ENCODE measurements around the gene SLC25A26. TPM values are rescaled to one million over a fixed set of nuclear protein-coding genes. Genes with fewer than 3 reads are reported as not detected.
"Not testable (repeated sequence)": the region's sequence is repeated elsewhere in the genome, so short reads cannot be mapped to it uniquely, and the experiment has no call there.

The SLC25A26 gene
- total and polyA plus RNA-seq, 12 donors = 12.1 to 44.2 (median 31.0) TPM

DNA sequence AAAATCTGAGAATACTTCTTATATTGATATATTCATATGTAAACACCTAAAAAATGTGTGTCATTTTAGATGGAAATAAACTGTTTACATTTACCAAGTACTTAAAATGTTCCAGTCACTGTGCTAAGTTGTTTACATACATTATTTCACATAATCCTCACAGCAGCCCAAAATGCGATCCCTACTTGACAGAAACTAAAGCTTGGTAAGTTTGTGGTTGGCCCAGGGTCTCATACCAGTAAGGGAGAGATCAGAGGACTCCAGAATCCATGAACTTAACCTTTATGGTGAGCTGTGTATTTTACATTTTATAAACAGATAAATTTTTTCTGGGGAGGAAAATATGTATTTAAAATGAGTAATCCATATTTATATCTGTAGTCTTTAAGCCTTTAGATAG is 51.2 kb downstream of the SLC25A26 start:
- no peak for DNase-seq
- intact Hi-C loops (cut with DNase I) = loop anchor here in 4 of 10 donors (10.0 kb wide), 2 partner anchors 223 to 233 kb away; partner anchors contain the start of gene LRIG1 (in 3 of the 4)
- Histone ChIP-seq H3K4me3 (no peak overlapping the region), H3K4me1 (peaks cover 0 to 13% (median 2%) of the 10 kb centered on the region in 9 donors), H3K27me3 (no peaks in the 10 kb centered on the region), H3K36me3 (no peaks in the 10 kb centered on the region), H3K9me3 (no peaks in the 10 kb centered on the region), H3K27ac (no peak overlapping the region)
- 97% methylated on average over 1 of the region's 1 CpG for WGBS, 2 donors
- TF ChIP-seq, protein P1, sequence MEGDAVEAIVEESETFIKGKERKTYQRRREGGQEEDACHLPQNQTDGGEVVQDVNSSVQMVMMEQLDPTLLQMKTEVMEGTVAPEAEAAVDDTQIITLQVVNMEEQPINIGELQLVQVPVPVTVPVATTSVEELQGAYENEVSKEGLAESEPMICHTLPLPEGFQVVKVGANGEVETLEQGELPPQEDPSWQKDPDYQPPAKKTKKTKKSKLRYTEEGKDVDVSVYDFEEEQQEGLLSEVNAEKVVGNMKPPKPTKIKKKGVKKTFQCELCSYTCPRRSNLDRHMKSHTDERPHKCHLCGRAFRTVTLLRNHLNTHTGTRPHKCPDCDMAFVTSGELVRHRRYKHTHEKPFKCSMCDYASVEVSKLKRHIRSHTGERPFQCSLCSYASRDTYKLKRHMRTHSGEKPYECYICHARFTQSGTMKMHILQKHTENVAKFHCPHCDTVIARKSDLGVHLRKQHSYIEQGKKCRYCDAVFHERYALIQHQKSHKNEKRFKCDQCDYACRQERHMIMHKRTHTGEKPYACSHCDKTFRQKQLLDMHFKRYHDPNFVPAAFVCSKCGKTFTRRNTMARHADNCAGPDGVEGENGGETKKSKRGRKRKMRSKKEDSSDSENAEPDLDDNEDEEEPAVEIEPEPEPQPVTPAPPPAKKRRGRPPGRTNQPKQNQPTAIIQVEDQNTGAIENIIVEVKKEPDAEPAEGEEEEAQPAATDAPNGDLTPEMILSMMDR (IDR thresholded peaks at IDR 0.05) = no peak
- ATAC-seq = no peak

DNA sequence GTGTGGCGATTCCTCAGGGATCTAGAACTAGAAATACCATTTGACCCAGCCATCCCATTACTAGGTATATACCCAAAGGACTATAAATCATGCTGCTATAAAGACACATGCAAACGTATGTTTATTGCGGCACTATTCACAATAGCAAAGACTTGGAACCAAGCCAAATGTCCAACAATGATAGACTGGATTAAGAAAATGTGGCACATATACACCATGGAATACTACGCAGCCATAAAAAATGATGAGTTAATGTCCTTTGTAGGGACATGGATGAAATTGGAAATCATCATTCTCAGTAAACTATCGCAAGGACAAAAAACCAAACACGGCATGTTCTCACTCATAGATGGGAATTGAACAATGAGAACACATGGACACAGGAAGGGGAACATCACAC is 54.0 kb downstream of the SLC25A26 start:
- H3K9me3 ChIP-seq, ATAC-seq, H3K27ac ChIP-seq, DNase-seq, H3K27me3 ChIP-seq, H3K4me3 ChIP-seq, H3K36me3 ChIP-seq: not testable (repeated sequence)
- intact Hi-C loops (cut with DNase I) = loop anchor here in 9 of 10 donors (5.0 to 10.0 kb wide), 4 partner anchors 97 to 542 kb away; partner anchors contain the start of gene LRIG1 (in 3 of the 9)
- WGBS, 2 donors = 86 to 92% methylated on average over 4 to 5 of the region's 6 CpGs
- H3K4me1 ChIP-seq = peaks cover 0 to 11% (median 0%) of the 10 kb centered on the region in 9 donors

DNA sequence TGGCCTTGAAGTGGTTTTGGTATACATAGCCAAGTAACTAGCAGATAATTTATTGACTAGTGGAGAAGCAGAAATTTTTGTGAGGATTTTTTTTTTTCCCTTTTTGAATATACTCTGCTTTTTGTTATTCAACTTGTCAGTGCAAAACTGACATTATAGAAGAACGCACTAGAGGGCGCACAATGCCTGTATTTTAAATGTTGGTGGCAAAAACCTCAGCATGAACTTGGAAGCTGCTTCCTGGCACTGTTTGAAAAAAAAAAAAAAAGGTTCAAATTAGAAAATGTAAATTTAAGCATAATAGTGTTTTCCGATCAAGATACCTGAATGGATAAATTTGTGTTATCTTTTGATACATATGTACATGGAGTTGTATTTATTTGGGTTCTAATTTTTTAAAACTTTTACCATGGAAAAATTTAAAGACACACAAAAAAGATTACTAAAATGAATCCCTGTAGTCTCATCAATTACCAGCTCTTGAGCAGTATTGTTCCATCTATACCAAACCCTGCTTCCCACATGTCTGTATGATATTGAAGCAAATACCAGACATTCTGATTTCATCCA is 56.0 kb downstream of the SLC25A26 start:
- Histone ChIP-seq H3K27me3 (no peaks in the 10 kb centered on the region), H3K27ac (no peak overlapping the region), H3K36me3 (no peaks in the 10 kb centered on the region), H3K4me3 (no peak overlapping the region), H3K4me1 (peaks cover 0 to 7% (median 0%) of the 10 kb centered on the region in 9 donors), H3K9me3 (no peaks in the 10 kb centered on the region)
- peak in 1 of 2 donors; percentile 75 for DNase-seq
- TF ChIP-seq, protein P1 (IDR thresholded peaks at IDR 0.05) = peak; percentile 49 to 83 (median 73)
- peak in 4 of 8 donors; percentile 38 to 79 (median 58) for ATAC-seq
- intact Hi-C loops (cut with DNase I) = loop anchor here (1.0 to 10.0 kb wide), 11 partner anchors 96 to 546 kb away; partner anchors contain the start of gene LRIG1 (in 3 of the 10)
- 2 to 4% methylated on average over 3 of the region's 3 CpGs for WGBS, 2 donors

DNA sequence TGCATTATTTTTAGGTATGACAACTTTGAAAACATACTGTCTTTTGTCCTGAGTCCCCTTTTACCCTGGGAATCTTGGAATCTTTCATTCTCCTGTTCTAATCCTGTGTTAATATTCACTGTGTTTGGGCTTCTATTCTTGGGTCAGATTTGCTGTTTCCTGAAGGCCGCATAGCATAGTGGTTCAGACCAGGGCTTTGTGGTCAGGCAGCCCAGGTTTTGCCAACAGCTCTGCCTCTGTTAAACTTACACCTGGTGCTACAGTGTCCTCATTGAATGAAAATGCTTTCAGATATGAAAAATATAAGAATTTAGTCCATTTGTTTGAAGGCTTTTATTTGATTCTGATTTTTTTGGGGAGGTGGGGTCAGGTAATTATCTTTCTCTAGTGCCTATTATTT is 58.4 kb downstream of the SLC25A26 start:
- Histone ChIP-seq H3K9me3 (no peaks in the 10 kb centered on the region), H3K36me3 (no peaks in the 10 kb centered on the region), H3K27ac (no peak overlapping the region), H3K27me3 (no peaks in the 10 kb centered on the region), H3K4me1 (peaks cover 0 to 7% (median 0%) of the 10 kb centered on the region in 9 donors), H3K4me3 (no peak overlapping the region)
- intact Hi-C loops (cut with DNase I) = loop anchor here in 9 of 10 donors (2.0 to 10.0 kb wide), 5 partner anchors 93 to 538 kb away; partner anchors contain the start of gene LRIG1 (in 3 of the 9)
- TF ChIP-seq, protein P1 (IDR thresholded peaks at IDR 0.05) = no peak
- no peak for ATAC-seq
- 67 to 85% methylated on average over 1 of the region's 1 CpG for WGBS, 2 donors
- DNase-seq = no peak

DNA sequence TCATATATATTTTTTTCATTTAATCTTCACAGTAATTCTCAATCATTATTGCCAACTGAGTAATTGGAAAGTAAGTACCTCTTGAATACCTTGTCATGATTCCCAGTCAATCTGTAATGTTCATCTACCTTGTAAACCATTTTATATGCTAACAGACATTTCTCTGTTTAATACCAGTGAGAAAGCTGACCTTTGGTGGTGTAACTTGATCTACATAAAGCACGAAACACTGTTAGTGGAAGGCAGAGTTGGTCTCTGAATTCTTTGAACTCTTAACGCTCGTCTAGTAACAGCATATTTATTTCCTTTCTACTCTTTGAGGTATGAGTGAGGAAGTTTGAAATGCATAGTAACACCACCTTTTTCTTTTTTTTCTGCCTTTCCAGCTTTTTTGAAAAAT is 59.5 kb downstream of the SLC25A26 start:
- TF ChIP-seq, protein P1 (IDR thresholded peaks at IDR 0.05) = no peak
- intact Hi-C loops (cut with DNase I) = no loop called here
- peaks cover 0 to 7% (median 0%) of the 10 kb centered on the region in 9 donors for H3K4me1 ChIP-seq
- DNase-seq (no peak), ATAC-seq (no peak)
- H3K27me3 ChIP-seq = no peaks in the 10 kb centered on the region
- H3K9me3 ChIP-seq = no peaks in the 10 kb centered on the region
- no peak overlapping the region for H3K27ac ChIP-seq
- H3K36me3 ChIP-seq = no peaks in the 10 kb centered on the region
- H3K4me3 ChIP-seq = no peak overlapping the region
- WGBS, 2 donors = 89 to 90% methylated on average over 3 of the region's 3 CpGs

DNA sequence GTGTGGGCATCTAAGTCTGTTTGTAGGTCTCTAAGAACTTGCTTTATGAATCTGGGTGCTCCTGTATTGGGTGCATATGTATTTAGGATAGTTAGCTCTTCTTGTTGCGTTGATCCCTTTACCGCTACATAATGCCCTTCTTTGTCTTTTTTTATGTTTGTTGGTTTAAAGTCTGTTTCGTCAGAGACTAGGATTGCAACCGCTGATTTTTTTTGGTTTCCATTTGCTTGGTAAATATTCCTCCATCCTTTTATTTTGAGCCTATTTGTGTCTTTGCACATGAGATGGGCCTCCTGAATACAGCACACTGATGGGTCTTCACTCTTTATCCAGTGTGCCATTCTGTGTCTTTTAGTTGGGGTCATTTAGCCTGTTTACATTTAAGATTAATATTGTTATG is 71.1 kb downstream of the SLC25A26 start:
- H3K27ac ChIP-seq; H3K36me3 ChIP-seq; H3K27me3 ChIP-seq; H3K4me1 ChIP-seq; intact Hi-C loops (cut with DNase I); ATAC-seq; H3K4me3 ChIP-seq; DNase-seq: not testable (repeated sequence)
- WGBS, 2 donors = 82 to 86% methylated on average over 4 of the region's 4 CpGs
- H3K9me3 ChIP-seq = peaks cover 0 to 12% (median 0%) of the 10 kb centered on the region in 11 donors

Measured in heart right ventricle (tissue), 16 donors.